ENCODE data around the gene ITPR2. TPM values are rescaled to one million over a fixed set of nuclear protein-coding genes. Genes with fewer than 3 reads are reported as not detected.

Gene ITPR2
- polyA plus RNA-seq, 1 of the 3 experiments (the other 2 are of a cell fraction), result 2.3 TPM

GRCh38 chr12:26555139-26555538 is 277.9 kb downstream of the ITPR2 start (continued):
- TF ChIP-seq YY1 (IDR thresholded peaks at IDR 0.05; ENCODE audit: low read depth) (no peak), NRF1 (IDR thresholded peaks at IDR 0.05; ENCODE audit: low read depth, low read length) (no peak), FOXJ3 (CRISPR knock-in tag; IDR thresholded peaks at IDR 0.05) (no peak), RAD21 (IDR thresholded peaks at IDR 0.05; ENCODE audit: low read length) (no peak), FOSL2 (IDR thresholded peaks at IDR 0.05; ENCODE audit: borderline replicate concordance, low read depth) (no peak)

- Histone ChIP-seq H3K4me1 (ENCODE audit: control insufficient read depth in 1 of 2, insufficient read depth in 2 of 2, low read depth in 1 of 2, low read length in 1 of 2) (no peaks in the 10 kb centered on the region), H3F3A (replicated peaks; ENCODE audit: insufficient read depth) (no peaks in the 10 kb centered on the region), H4K20me1 (ENCODE audit: insufficient read depth) (no peaks in the 10 kb centered on the region), H3K27me3 (ENCODE audit: insufficient read depth) (no peaks in the 10 kb centered on the region), H3K36me3 (replicated peaks in 1 of 2; ENCODE audit: control insufficient read depth in 1 of 2, insufficient read depth in 2 of 2, low read length in 1 of 2) (peaks cover 3 to 4% of the 10 kb centered on the region in 2 experiments), H3K27ac (ENCODE audit: low read depth in 2 of 2, low read length in 1 of 2) (no peak overlapping the region), H2AFZ (ENCODE audit: low read depth) (no peak overlapping the region), H3K4me3 (ENCODE audit: low read depth in 2 of 2, low read length in 1 of 2) (no peak overlapping the region), H3K9me3 (no peaks in the 10 kb centered on the region), H3K9ac (no peak overlapping the region), H3K4me2 (no peak overlapping the region), H3K9me2 (no peaks in the 10 kb centered on the region), H3K79me2 (ENCODE audit: insufficient read depth) (no peaks in the 10 kb centered on the region)
- 87% methylated on average over 4 of the region's 4 CpGs for WGBS (ENCODE audit: low lambda C conversion rate)
- POLR2A ChIA-PET, result no interaction called here
- DNase-seq, result no peak
- CTCF ChIA-PET, result no interaction called here
- TF ChIP-seq RCOR1 (IDR thresholded peaks at IDR 0.05; ENCODE audit: low read length), result no peak
- TF ChIP-seq TAF1 (IDR thresholded peaks at IDR 0.05; ENCODE audit: borderline replicate concordance, low read depth, low read length), result no peak
- no peak for TF ChIP-seq EP300 (IDR thresholded peaks at IDR 0.05; ENCODE audit: borderline replicate concordance in 1 of 2, low read depth in 1 of 2, low read length in 1 of 2)
- no peak for TF ChIP-seq SMC3 (IDR thresholded peaks at IDR 0.05; ENCODE audit: low read depth, low read length)
- no peak for TF ChIP-seq GATA2 (CRISPR knock-in tag; IDR thresholded peaks at IDR 0.05)
- no peak for TF ChIP-seq ELF1 (IDR thresholded peaks at IDR 0.05)
- TF ChIP-seq NFIC (IDR thresholded peaks at IDR 0.05; ENCODE audit: borderline replicate concordance), result no peak
- no peak for TF ChIP-seq USF1 (IDR thresholded peaks at IDR 0.05; ENCODE audit: borderline replicate concordance, low read depth)
- TF ChIP-seq TCF12 (IDR thresholded peaks at IDR 0.05), result no peak
- no peak for TF ChIP-seq NRF1 (IDR thresholded peaks at IDR 0.05; ENCODE audit: low read depth, low read length)
- TF ChIP-seq POLR2AphosphoS5 (IDR thresholded peaks at IDR 0.05; ENCODE audit: low read depth, low read length), result no peak
- no peak for TF ChIP-seq JUND (IDR thresholded peaks at IDR 0.05)
- TF ChIP-seq REST (IDR thresholded peaks at IDR 0.05; ENCODE audit: low read depth, low read length), result no peak
- no peak for TF ChIP-seq CHD2 (IDR thresholded peaks at IDR 0.05; ENCODE audit: low read length, partially characterized antibody)
- no peak for TF ChIP-seq TEAD4 (IDR thresholded peaks at IDR 0.05; ENCODE audit: borderline replicate concordance, insufficient read depth)
- no peak for TF ChIP-seq RXRA (IDR thresholded peaks at IDR 0.05; ENCODE audit: borderline replicate concordance, low read depth)
- TF ChIP-seq RAD21 (IDR thresholded peaks at IDR 0.05; ENCODE audit: low read length), result no peak
- no peak for TF ChIP-seq EZH2phosphoT487 (IDR thresholded peaks at IDR 0.05; ENCODE audit: borderline replicate concordance, low read depth)
Observed at GRCh38 chr12:26554332-26554731, 278.7 kb downstream of the ITPR2 start.
